ENCODE data around the gene DAPK2. TPM values are rescaled to one million over a fixed set of nuclear protein-coding genes. Genes with fewer than 3 reads are reported as not detected.

Gene DAPK2
- total RNA-seq, 1 experiment from 2014 or later, result 2.3 TPM

GRCh38 chr15:63972801-63973200 lies 73.5 kb downstream of the DAPK2 start:
- peaks cover 23% of the 10 kb centered on the region for H3K27me3 Mint-ChIP-seq (ENCODE audit: low read depth)
- no peak overlapping the region for H3K27ac Mint-ChIP-seq
- H3K4me3 Mint-ChIP-seq, result no peak overlapping the region
- DNase-seq (ENCODE audit: low spot score) (no peak), ATAC-seq (peak; percentile 16)
- no peaks in the 10 kb centered on the region for H3K36me3 Mint-ChIP-seq
- H3K4me1 Mint-ChIP-seq, result peaks cover 57% of the 10 kb centered on the region
- H3K9me3 Mint-ChIP-seq, result 0 out of 2 replicates have a peak, but pooled peaks cover 9% of the 10 kb centered on the region
- TF ChIP-seq SMAD4 (CRISPR knock-in tag; IDR thresholded peaks at IDR 0.05), result no peak
- TF ChIP-seq EMX1 (CRISPR knock-in tag; IDR thresholded peaks at IDR 0.05), result no peak
- no peak for TF ChIP-seq E2F4 (CRISPR knock-in tag; IDR thresholded peaks at IDR 0.05; ENCODE audit: borderline replicate concordance, low read depth)
- POLR2A ChIA-PET, result no interaction called here
- CTCF ChIA-PET, result interaction anchor here (0.9 to 1.5 kb wide), 3 partner anchors 10 to 96 kb away, joined by 3 to 8 read pairs (median 4); no protein-coding TSS in a partner anchor

- H3K27ac Mint-ChIP-seq, result no peak overlapping the region
- H3K27me3 Mint-ChIP-seq (ENCODE audit: low read depth), result peaks cover 23% of the 10 kb centered on the region
- no peak overlapping the region for H3K4me3 Mint-ChIP-seq
- no peaks in the 10 kb centered on the region for H3K36me3 Mint-ChIP-seq
- peaks cover 55% of the 10 kb centered on the region for H3K4me1 Mint-ChIP-seq
- POLR2A ChIA-PET, result no interaction called here
- no peak for TF ChIP-seq CREB1 (CRISPR knock-in tag; IDR thresholded peaks at IDR 0.05)
- TF ChIP-seq SP1 (CRISPR knock-in tag; conservative IDR thresholded peaks at IDR 0.05), result no peak
- no peak for TF ChIP-seq GTF2I (CRISPR knock-in tag; conservative IDR thresholded peaks at IDR 0.05)
- TF ChIP-seq, protein P1, sequence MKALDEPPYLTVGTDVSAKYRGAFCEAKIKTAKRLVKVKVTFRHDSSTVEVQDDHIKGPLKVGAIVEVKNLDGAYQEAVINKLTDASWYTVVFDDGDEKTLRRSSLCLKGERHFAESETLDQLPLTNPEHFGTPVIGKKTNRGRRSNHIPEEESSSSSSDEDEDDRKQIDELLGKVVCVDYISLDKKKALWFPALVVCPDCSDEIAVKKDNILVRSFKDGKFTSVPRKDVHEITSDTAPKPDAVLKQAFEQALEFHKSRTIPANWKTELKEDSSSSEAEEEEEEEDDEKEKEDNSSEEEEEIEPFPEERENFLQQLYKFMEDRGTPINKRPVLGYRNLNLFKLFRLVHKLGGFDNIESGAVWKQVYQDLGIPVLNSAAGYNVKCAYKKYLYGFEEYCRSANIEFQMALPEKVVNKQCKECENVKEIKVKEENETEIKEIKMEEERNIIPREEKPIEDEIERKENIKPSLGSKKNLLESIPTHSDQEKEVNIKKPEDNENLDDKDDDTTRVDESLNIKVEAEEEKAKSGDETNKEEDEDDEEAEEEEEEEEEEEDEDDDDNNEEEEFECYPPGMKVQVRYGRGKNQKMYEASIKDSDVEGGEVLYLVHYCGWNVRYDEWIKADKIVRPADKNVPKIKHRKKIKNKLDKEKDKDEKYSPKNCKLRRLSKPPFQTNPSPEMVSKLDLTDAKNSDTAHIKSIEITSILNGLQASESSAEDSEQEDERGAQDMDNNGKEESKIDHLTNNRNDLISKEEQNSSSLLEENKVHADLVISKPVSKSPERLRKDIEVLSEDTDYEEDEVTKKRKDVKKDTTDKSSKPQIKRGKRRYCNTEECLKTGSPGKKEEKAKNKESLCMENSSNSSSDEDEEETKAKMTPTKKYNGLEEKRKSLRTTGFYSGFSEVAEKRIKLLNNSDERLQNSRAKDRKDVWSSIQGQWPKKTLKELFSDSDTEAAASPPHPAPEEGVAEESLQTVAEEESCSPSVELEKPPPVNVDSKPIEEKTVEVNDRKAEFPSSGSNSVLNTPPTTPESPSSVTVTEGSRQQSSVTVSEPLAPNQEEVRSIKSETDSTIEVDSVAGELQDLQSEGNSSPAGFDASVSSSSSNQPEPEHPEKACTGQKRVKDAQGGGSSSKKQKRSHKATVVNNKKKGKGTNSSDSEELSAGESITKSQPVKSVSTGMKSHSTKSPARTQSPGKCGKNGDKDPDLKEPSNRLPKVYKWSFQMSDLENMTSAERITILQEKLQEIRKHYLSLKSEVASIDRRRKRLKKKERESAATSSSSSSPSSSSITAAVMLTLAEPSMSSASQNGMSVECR (CRISPR knock-in tag; IDR thresholded peaks at IDR 0.05; ENCODE audit: borderline replicate concordance), result no peak
- no peak for TF ChIP-seq MLX (CRISPR knock-in tag; IDR thresholded peaks at IDR 0.05)
- no peak for TF ChIP-seq JUN (CRISPR knock-in tag; IDR thresholded peaks at IDR 0.05)
- TF ChIP-seq SMAD4 (CRISPR knock-in tag; IDR thresholded peaks at IDR 0.05), result no peak
- TF ChIP-seq ZNF396 (CRISPR knock-in tag; IDR thresholded peaks at IDR 0.05; ENCODE audit: borderline replicate concordance), result no peak
- no peak for TF ChIP-seq ZSCAN18 (CRISPR knock-in tag; IDR thresholded peaks at IDR 0.05)
- no peak for TF ChIP-seq TCF7 (CRISPR knock-in tag; IDR thresholded peaks at IDR 0.05; ENCODE audit: low read depth)
- TF ChIP-seq NFATC4 (CRISPR knock-in tag; IDR thresholded peaks at IDR 0.05), result no peak
- no peak for TF ChIP-seq GRHL2 (CRISPR knock-in tag; IDR thresholded peaks at IDR 0.05; ENCODE audit: insufficient replicate concordance, severe bottlenecking)
- TF ChIP-seq, protein P2, sequence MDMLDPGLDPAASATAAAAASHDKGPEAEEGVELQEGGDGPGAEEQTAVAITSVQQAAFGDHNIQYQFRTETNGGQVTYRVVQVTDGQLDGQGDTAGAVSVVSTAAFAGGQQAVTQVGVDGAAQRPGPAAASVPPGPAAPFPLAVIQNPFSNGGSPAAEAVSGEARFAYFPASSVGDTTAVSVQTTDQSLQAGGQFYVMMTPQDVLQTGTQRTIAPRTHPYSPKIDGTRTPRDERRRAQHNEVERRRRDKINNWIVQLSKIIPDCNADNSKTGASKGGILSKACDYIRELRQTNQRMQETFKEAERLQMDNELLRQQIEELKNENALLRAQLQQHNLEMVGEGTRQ (CRISPR knock-in tag; IDR thresholded peaks at IDR 0.05), result no peak
- no peak for TF ChIP-seq FOXP1 (CRISPR knock-in tag; IDR thresholded peaks at IDR 0.05; ENCODE audit: borderline replicate concordance)
- no peak for TF ChIP-seq ZNF138 (CRISPR knock-in tag; conservative IDR thresholded peaks at IDR 0.05)
- TF ChIP-seq, protein P3, sequence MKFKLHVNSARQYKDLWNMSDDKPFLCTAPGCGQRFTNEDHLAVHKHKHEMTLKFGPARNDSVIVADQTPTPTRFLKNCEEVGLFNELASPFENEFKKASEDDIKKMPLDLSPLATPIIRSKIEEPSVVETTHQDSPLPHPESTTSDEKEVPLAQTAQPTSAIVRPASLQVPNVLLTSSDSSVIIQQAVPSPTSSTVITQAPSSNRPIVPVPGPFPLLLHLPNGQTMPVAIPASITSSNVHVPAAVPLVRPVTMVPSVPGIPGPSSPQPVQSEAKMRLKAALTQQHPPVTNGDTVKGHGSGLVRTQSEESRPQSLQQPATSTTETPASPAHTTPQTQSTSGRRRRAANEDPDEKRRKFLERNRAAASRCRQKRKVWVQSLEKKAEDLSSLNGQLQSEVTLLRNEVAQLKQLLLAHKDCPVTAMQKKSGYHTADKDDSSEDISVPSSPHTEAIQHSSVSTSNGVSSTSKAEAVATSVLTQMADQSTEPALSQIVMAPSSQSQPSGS (CRISPR knock-in tag; IDR thresholded peaks at IDR 0.05; ENCODE audit: borderline replicate concordance, low read depth), result no peak
- CTCF ChIA-PET, result interaction anchor here (1.0 to 4.7 kb wide), 4 partner anchors 11 to 97 kb away, joined by 3 to 52 read pairs (median 6); no protein-coding TSS in a partner anchor
- ATAC-seq (no peak), DNase-seq (ENCODE audit: low spot score) (no peak)
- 0 out of 2 replicates have a peak, but pooled peaks cover 9% of the 10 kb centered on the region for H3K9me3 Mint-ChIP-seq
Observed at GRCh38 chr15:63971904-63972303, 74.4 kb downstream of the DAPK2 start.

Measured in WTC11 (cell line).